D721Med (cell line): ENCODE data around the gene AFF3.

ENCODE experiments used
- DNase-seq: peaks from one replicate; pipeline ENCODE4 v3.0.0; 2011; ENCODE audit warnings: low spot score; ENCODE audit not compliant: insufficient read length
- FAIRE-seq: peaks from 2 replicates; lab custom pipeline; 2011; peaks lifted over from hg19 to GRCh38; lab: Jason Lieb, UNC
- CTCF ChIP-seq: IDR thresholded peaks from 2 replicates; pipeline ENCODE4 v1.5.1; 2012; ENCODE audit warnings: mild to moderate bottlenecking, control low read depth; ENCODE audit not compliant: insufficient read depth; ENCODE audit errors: missing control alignments

The AFF3 gene

GRCh38 chr2:99922664-99923063 is 219.7 kb downstream of the AFF3 start:
- FAIRE-seq, result no peak
- no peak for TF ChIP-seq CTCF

GRCh38 chr2:99921903-99922302 is 220.5 kb downstream of the AFF3 start:
- FAIRE-seq, result no peak
- DNase-seq, result no peak
- TF ChIP-seq CTCF, result no peak

More at GRCh38 chr2:99922664-99923063, 219.7 kb downstream of the AFF3 start:
- no peak for DNase-seq

GRCh38 chr2:99918389-99918788 is 224.0 kb downstream of the AFF3 start:
- TF ChIP-seq CTCF, result no peak
- DNase-seq, result no peak
- no peak for FAIRE-seq

GRCh38 chr2:99915108-99915675 is 227.2 kb downstream of the AFF3 start:
- FAIRE-seq, result no peak
- DNase-seq, result no peak
- TF ChIP-seq CTCF, result no peak

- DNase-seq (no peak), FAIRE-seq (no peak)
- TF ChIP-seq CTCF, result no peak
Observed at GRCh38 chr2:99911736-99912135, 230.7 kb downstream of the AFF3 start.

- FAIRE-seq (no peak), DNase-seq (no peak)
- TF ChIP-seq CTCF, result no peak
Observed at GRCh38 chr2:99910902-99911301, 231.5 kb downstream of the AFF3 start.

- DNase-seq, result no peak
- no peak for FAIRE-seq
- TF ChIP-seq CTCF, result no peak
Observed at GRCh38 chr2:99905636-99906035, 236.8 kb downstream of the AFF3 start.
